BE2C (cell line): ENCODE results near the gene POLR2L.

Source experiments
- DNase-seq: peaks from one replicate; pipeline ENCODE4 v3.0.0-alpha.2; 2020
- H3K27me3 ChIP-seq: fragments of 250-450 bp; sonication (Bioruptor Pico); 2 replicates; pipeline ENCODE4 v1.5.1; 2020; ENCODE audit warnings: mild to moderate bottlenecking
- H3K36me3 ChIP-seq: fragments of 250-450 bp; sonication (Bioruptor Pico); 2 replicates; pipeline ENCODE4 v1.5.1; 2020; ENCODE audit warnings: mild to moderate bottlenecking
- H3K4me1 ChIP-seq: fragments of 250-450 bp; sonication (Bioruptor Pico); 2 replicates; pipeline ENCODE4 v1.5.1; 2020
- H3K4me3 ChIP-seq: 2 replicates; pipeline ENCODE4 v1.5.1; 2011; ENCODE audit warnings: low read depth, low read length
- H3K9me3 ChIP-seq: fragments of 250-450 bp; sonication (Bioruptor Pico); 2 replicates; pipeline ENCODE4 v1.5.1; 2020
- TF ChIP-seq, protein P1 (sequence below): IDR thresholded peaks from 2 replicates; pipeline ENCODE4 v1.5.1; 2012; ENCODE audit warnings: mild to moderate bottlenecking, low read depth, low read length

POLR2L gene

DNA sequence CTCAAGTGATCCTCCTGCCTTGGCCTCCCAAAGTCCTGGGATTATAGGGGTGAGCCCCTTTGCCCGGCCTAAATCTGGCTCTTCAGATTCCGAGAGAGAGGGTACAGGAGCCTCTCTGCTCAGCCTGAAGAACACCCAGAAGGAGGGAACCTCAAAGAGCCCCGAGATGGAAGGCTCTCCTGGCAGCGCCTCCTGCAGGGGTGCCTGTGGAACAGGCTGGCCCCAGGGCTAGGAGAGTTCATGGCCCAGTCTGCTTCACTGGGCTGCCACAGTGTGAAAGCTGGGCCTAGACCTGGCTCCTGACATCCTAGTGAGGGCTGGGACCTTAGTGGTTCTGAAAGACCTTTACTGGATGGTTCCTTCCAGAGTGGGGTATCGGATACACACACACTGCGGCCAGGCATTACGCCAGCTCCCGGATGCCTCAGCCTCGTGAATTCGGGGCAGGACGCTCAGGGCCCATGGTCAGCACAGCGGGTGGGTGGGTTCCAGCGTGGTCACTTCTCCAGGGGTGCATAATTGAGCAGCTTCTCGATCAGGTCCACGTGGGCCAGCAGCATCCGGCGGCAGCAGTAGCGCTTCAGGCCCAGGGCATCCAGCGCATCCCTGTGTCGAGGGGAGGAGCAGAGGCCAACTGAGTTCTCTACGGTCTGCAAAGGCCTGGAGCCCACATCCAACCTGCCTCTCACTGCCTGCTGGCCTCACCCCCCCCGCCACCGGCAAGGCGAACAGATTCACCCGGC is 2.3 kb downstream of the POLR2L start:
- DNase-seq, result no peak
- TF ChIP-seq, protein P1, sequence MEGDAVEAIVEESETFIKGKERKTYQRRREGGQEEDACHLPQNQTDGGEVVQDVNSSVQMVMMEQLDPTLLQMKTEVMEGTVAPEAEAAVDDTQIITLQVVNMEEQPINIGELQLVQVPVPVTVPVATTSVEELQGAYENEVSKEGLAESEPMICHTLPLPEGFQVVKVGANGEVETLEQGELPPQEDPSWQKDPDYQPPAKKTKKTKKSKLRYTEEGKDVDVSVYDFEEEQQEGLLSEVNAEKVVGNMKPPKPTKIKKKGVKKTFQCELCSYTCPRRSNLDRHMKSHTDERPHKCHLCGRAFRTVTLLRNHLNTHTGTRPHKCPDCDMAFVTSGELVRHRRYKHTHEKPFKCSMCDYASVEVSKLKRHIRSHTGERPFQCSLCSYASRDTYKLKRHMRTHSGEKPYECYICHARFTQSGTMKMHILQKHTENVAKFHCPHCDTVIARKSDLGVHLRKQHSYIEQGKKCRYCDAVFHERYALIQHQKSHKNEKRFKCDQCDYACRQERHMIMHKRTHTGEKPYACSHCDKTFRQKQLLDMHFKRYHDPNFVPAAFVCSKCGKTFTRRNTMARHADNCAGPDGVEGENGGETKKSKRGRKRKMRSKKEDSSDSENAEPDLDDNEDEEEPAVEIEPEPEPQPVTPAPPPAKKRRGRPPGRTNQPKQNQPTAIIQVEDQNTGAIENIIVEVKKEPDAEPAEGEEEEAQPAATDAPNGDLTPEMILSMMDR, result peak; percentile 27; the same call in 1 of the 2 replicates
- no peaks in the 10 kb centered on the region for H3K9me3 ChIP-seq

DNA sequence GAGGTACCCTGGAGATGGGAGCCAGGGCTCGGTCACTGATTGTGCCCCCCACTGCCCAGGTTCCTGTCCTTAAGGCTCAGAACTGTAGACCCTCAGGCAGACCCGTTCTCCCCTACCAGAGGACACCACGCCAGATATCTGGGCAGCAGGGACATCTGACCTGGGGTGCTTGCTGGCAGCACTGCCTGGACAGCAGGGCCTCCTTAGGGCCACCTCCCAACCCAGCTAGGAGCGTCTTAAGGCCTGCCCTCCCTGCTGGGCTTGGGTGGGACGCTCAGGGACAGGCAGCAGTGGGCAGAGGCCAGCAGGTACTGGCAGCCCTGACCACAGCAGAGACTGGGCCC is 3.1 kb downstream of the POLR2L start:
- Histone ChIP-seq H3K27me3 (no peaks in the 10 kb centered on the region), H3K36me3 (peaks cover 16% of the 10 kb centered on the region), H3K9me3 (no peaks in the 10 kb centered on the region), H3K4me3 (no peak overlapping the region), H3K4me1 (no peaks in the 10 kb centered on the region)
- TF ChIP-seq, protein P1, result no peak
- DNase-seq, result no peak

More for the DNA sequence above, 2.3 kb downstream of the POLR2L start:
- Histone ChIP-seq H3K27me3 (no peaks in the 10 kb centered on the region), H3K4me1 (peaks cover 1% of the 10 kb centered on the region), H3K4me3 (no peak overlapping the region), H3K36me3 (peaks cover 16% of the 10 kb centered on the region)

DNA sequence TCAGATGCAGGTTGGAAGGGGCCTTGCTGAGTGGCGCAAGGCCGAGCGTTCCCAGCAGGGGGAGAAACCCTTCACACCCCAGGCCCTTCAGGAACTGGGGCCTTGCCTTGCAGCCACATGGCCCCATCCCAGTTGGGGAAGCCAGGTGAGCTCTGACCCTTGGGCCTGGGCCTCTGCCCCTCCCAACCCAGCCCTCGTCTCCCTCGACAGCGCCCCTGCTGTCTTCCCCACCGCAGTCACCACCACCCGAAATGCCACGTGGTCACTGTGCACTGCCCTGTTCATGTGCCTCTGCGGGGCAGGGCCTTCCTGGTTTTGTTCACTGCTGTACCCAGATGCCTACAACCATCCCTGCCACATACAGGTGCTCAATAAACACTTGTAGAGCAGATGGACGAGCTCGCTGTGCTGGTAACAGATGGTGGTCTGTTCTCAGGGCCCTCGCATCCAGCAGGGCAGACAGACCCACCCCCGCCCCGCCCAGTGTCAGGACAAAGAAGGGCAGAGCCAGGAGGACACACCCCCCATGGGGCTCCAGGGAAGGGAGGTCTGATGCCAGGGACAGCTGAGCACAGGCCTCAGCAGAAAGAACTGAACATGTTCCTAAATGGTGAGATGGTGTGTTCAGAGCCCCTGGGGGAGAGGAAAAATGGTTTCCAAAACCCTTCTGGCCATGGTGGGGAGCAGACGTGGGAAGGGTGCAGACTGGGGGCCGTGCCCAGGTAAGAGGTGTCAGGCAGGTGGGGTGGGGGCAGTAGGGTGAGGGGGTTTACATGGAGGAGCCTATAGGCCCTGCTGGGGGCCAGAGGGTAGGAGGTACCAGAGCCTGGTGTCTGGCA is 3.7 kb downstream of the POLR2L start:
- Histone ChIP-seq H3K4me3 (no peak overlapping the region), H3K27me3 (no peaks in the 10 kb centered on the region), H3K9me3 (no peaks in the 10 kb centered on the region), H3K36me3 (peaks cover 16% of the 10 kb centered on the region), H3K4me1 (no peaks in the 10 kb centered on the region)
- TF ChIP-seq, protein P1, result peak; percentile 23
- no peak for DNase-seq

DNA sequence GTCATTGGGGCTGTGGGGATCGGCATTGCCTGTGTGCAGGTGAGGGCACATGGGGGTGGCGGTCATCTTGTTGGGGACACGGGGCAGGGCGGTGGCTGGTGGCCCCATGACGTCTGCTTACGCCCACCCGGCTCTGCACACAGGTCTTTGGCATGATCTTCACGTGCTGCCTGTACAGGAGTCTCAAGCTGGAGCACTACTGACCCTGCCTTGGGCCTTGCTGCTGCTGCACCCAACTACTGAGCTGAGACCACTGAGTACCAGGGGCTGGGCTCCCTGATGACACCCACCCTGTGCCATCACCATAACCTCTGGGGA is 4.4 kb downstream of the POLR2L start:
- peaks cover 16% of the 10 kb centered on the region for H3K36me3 ChIP-seq
- H3K9me3 ChIP-seq, result no peaks in the 10 kb centered on the region
- no peaks in the 10 kb centered on the region for H3K27me3 ChIP-seq
- TF ChIP-seq, protein P1, result no peak
- H3K4me1 ChIP-seq, result no peaks in the 10 kb centered on the region
- H3K4me3 ChIP-seq, result no peak overlapping the region
- no peak for DNase-seq

DNA sequence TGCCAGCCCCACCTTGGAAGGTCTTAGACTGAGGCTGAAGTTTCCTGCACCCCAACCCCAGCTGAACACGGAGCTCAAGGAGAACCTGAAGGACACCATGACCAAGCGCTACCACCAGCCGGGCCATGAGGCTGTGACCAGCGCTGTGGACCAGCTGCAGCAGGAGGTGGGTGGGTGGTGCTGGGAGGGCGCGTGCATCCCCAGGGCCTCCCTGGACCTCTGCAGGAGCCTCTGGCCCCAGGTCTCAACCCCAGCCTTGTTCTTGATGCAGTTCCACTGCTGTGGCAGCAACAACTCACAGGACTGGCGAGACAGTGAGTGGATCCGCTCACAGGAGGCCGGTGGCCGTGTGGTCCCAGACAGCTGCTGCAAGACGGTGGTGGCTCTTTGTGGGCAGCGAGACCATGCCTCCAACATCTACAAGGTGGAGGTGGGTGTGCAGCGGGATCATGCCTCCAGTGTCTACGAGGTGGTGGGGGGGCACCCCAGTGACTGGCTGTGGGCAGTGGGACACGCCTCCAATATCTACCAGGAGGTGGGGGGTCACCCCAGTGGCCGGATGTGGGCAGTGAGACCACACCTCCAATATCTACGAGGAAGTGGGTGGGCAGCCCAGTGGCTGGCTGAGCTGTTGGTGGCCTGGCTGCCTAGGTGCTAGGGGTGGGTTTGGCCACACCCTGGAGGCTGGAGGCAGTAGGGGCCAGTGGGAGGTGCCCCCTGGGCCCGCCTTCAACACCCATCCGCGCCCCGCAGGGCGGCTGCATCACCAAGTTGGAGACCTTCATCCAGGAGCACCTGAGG is 4.9 kb downstream of the POLR2L start:
- TF ChIP-seq, protein P1, result no peak
- H3K36me3 ChIP-seq, result peaks cover 16% of the 10 kb centered on the region

More for the DNA sequence above, 4.9 kb downstream of the POLR2L start:
- Histone ChIP-seq H3K9me3 (no peaks in the 10 kb centered on the region), H3K4me1 (no peaks in the 10 kb centered on the region), H3K27me3 (no peaks in the 10 kb centered on the region), H3K4me3 (no peak overlapping the region)
- no peak for DNase-seq
